ENCODE measurements around the gene LEF1. TPM values are rescaled to one million over a fixed set of nuclear protein-coding genes. Genes with fewer than 3 reads are reported as not detected.

The LEF1 gene
- total and polyA plus RNA-seq, 2 of the 8 experiments (the other 6 are each of a cell fraction or from before 2014, with no cell fraction given), result 2.6 to 5.2 TPM

GRCh38 chr4:108051343-108051742, 117.4 kb downstream of the LEF1 start:
- no peaks in the 10 kb centered on the region for H4K20me1 ChIP-seq (replicated peaks in 1 of 2; ENCODE audit: control insufficient read depth in 1 of 2, insufficient read depth in 2 of 2, low read length in 2 of 2)
- H3K18ac ChIP-seq (ENCODE audit: extremely low read depth, low read length), result no peak overlapping the region
- 0 out of 7 replicates have a peak, but pooled peaks cover 0 to 2% (median 0%) of the 10 kb centered on the region in 4 experiments for H3K27me3 ChIP-seq (replicated peaks in 1 of 4; ENCODE audit: control insufficient read depth in 3 of 4, extremely low read depth in 1 of 4, insufficient read depth in 3 of 4, low read length in 3 of 4)
- H2BK120ac ChIP-seq (replicated peaks; ENCODE audit: low read depth, low read length), result no peak overlapping the region
- ChIA-PET POLR2A (ENCODE audit: partially characterized antibody) (no interaction called here), CTCF (ENCODE audit: partially characterized antibody) (interaction anchor here (1.3 to 2.1 kb wide), 2 partner anchors 131 to 521 kb away, joined by 3 to 7 read pairs; no protein-coding TSS in a partner anchor)
- no peak overlapping the region for H3K4me3 ChIP-seq (ENCODE audit: extremely low read depth in 1 of 4, insufficient read depth in 2 of 4, low read depth in 3 of 4, low read length in 4 of 4)
- H2BK12ac ChIP-seq (ENCODE audit: low read depth, low read length), result no peak overlapping the region
- no peaks in the 10 kb centered on the region for H3K79me2 ChIP-seq (ENCODE audit: control insufficient read depth in 1 of 2, insufficient read depth in 2 of 2, low read length in 2 of 2)
- H4K5ac ChIP-seq (ENCODE audit: insufficient read length, low read depth, low read length), result no peak overlapping the region
- DNase-seq (ENCODE audit: low read depth in 1 of 2, low spot score in 2 of 2), result no peak
- no peaks in the 10 kb centered on the region for H3K36me3 ChIP-seq (ENCODE audit: control insufficient read depth in 2 of 4, insufficient read depth in 4 of 4, low read length in 3 of 4)
- no peak overlapping the region for H3K4ac ChIP-seq (replicated peaks; ENCODE audit: insufficient read length, low read depth, low read length)
- no peaks in the 10 kb centered on the region for H3K9me3 ChIP-seq (ENCODE audit: insufficient read depth in 2 of 2, low read depth in 1 of 2, low read length in 1 of 2)
- H2BK15ac ChIP-seq (ENCODE audit: low read length), result no peak overlapping the region
- no peak overlapping the region for H4K91ac ChIP-seq (replicated peaks; ENCODE audit: insufficient read length, low read length)
- no peak overlapping the region for H3K27ac ChIP-seq (ENCODE audit: low read depth, low read length)
- no peak overlapping the region for H3K4me2 ChIP-seq (ENCODE audit: insufficient read depth in 1 of 2, low read depth in 2 of 2, low read length in 2 of 2)
- no peak overlapping the region for H2AK5ac ChIP-seq (ENCODE audit: low read depth, low read length)
- no peaks in the 10 kb centered on the region for H3K23me2 ChIP-seq (ENCODE audit: low read depth, low read length)
- peaks cover 0 to 3% (median 2%) of the 10 kb centered on the region in 4 experiments; a peak in 4 of 7 replicates for H3K4me1 ChIP-seq (replicated peaks in 1 of 4; ENCODE audit: control insufficient read depth in 3 of 4, insufficient read depth in 4 of 4, low read length in 3 of 4)
- no peak overlapping the region for H3K9ac ChIP-seq (replicated peaks in 1 of 4; ENCODE audit: extremely low read depth in 1 of 4, low read depth in 3 of 4, low read length in 3 of 4)
- H2BK20ac ChIP-seq (ENCODE audit: low read length), result no peak overlapping the region
- H3K79me1 ChIP-seq (ENCODE audit: low read depth, low read length), result no peaks in the 10 kb centered on the region
- 96% methylated on average over 9 of the region's 10 CpGs; no CpG with 5 or more reads in 1 of the 2 experiments for WGBS, 2 experiments (ENCODE audit: extremely low coverage in 1 of 2, insufficient coverage in 1 of 2, insufficient read length in 1 of 2, insufficient replicate concordance in 2 of 2, low coverage in 1 of 2, low lambda C conversion rate in 2 of 2, missing lambda C conversion rate in 1 of 2)
- no peak overlapping the region for H2BK5ac ChIP-seq (ENCODE audit: low read depth, low read length)
- TF ChIP-seq POU5F1 (IDR thresholded peaks at IDR 0.05; ENCODE audit: low read depth, low read length) (no peak), EGR1 (IDR thresholded peaks at IDR 0.05; ENCODE audit: borderline replicate concordance, low read depth, low read length) (no peak), SP2 (IDR thresholded peaks at IDR 0.05; ENCODE audit: low read length) (no peak)
- H3K56ac ChIP-seq (replicated peaks; ENCODE audit: insufficient read length, low read depth, low read length), result no peak overlapping the region
- H3K23ac ChIP-seq (ENCODE audit: insufficient read length), result no peak overlapping the region
- no peak overlapping the region for H4K8ac ChIP-seq (ENCODE audit: extremely low read depth, insufficient read depth, low read length)
- H3K14ac ChIP-seq (ENCODE audit: insufficient read length), result no peak overlapping the region
- FAIRE-seq, result no peak
- H2AFZ ChIP-seq (ENCODE audit: low read length), result no peak overlapping the region

All from H1 (cell line).